CD4-positive, CD25-positive, alpha-beta regulatory T cell (primary cell): ENCODE data around the gene LSM4. TPM values are rescaled to one million over a fixed set of nuclear protein-coding genes. Genes with fewer than 3 reads are reported as not detected.
A peak's percentile ranks its signal among the peaks of the same experiment; 100 is the strongest.

Experiments used
- ATAC-seq, 2 donors: fragments of 150-1000 bp; cut with Tn5 transposase; one replicate each; pipeline ENCODE4 v1.10.0; 2021; ENCODE audit warnings: low read depth in 2 of 2, moderate number of reproducible peaks in 2 of 2, moderate library complexity in 1 of 2
- DNase-seq, 3 donors: peaks; one replicate each; pipeline versions ENCODE4 v3.0.0 to v3.0.0-alpha.2; 2012 to 2022; ENCODE audit warnings: mixed read lengths in 1 of 3
- H3K27ac ChIP-seq: one replicate; pipeline ENCODE4 v1.7.0; 2013; ENCODE audit warnings: mild to moderate bottlenecking, low read length; ENCODE audit not compliant: insufficient read depth, poor library complexity, severe bottlenecking
- H3K27me3 ChIP-seq: one replicate; pipeline ENCODE4 v1.7.0; 2013; ENCODE audit warnings: low read length; ENCODE audit not compliant: control insufficient read depth, insufficient read depth
- H3K36me3 ChIP-seq: one replicate; pipeline ENCODE4 v1.7.0; 2013; ENCODE audit warnings: mild to moderate bottlenecking, low read length, moderate library complexity; ENCODE audit not compliant: control insufficient read depth, insufficient read depth
- H3K4me1 ChIP-seq: 2 replicates; pipeline ENCODE4 v1.7.0; 2013; ENCODE audit warnings: mild to moderate bottlenecking, low read length; ENCODE audit not compliant: insufficient read depth, control insufficient read depth, poor library complexity, severe bottlenecking
- H3K4me3 ChIP-seq: one replicate; pipeline ENCODE4 v1.7.0; 2013; ENCODE audit warnings: low read depth, mild to moderate bottlenecking, low read length, moderate library complexity
- H3K9me3 ChIP-seq, 2 experiments: 1 replicate in 1 of 2; 2 replicates in 1 of 2; pipeline ENCODE4 v1.7.0; 2013; ENCODE audit warnings: low read length in 2 of 2, mild to moderate bottlenecking in 1 of 2, moderate library complexity in 1 of 2; ENCODE audit not compliant: control insufficient read depth in 2 of 2
- H3K27ac Mint-ChIP-seq, 3 donors: one replicate each; pipeline ENCODE4 v1.8.0; 2020 to 2022; ENCODE audit warnings: mild to moderate bottlenecking in 3 of 3, mixed read lengths in 3 of 3, moderate library complexity in 2 of 3
- H3K27me3 Mint-ChIP-seq: one replicate; pipeline ENCODE4 v1.8.0; 2022; ENCODE audit warnings: mild to moderate bottlenecking, mixed read lengths
- H3K36me3 Mint-ChIP-seq: one replicate; pipeline ENCODE4 v1.8.0; 2020; ENCODE audit warnings: mixed read lengths
- H3K4me1 Mint-ChIP-seq, 4 donors: one replicate each; pipeline ENCODE4 v1.8.0; 2020 to 2022; ENCODE audit warnings: mixed read lengths in 4 of 4, mild to moderate bottlenecking in 1 of 4
- H3K4me3 Mint-ChIP-seq, 4 donors: one replicate each; pipeline ENCODE4 v1.8.0; 2020 to 2022; ENCODE audit warnings: mild to moderate bottlenecking in 4 of 4, mixed read lengths in 4 of 4, moderate library complexity in 3 of 4
- H3K9me3 Mint-ChIP-seq, 7 donors: one replicate each; pipeline ENCODE4 v1.8.0; 2020 to 2022; ENCODE audit warnings: mixed read lengths in 7 of 7, mild to moderate bottlenecking in 3 of 7, moderate library complexity in 2 of 7
- polyA plus RNA-seq, 4 donors: library from polyadenylated mRNA; unstranded; fragments of 300-500 nt; fragmentation: Illumina TruSeq; gene quantifications; one replicate each; pipeline ENCODE4 v1.2.3, GENCODE V29; 2021
- total RNA-seq: library from RNA; stranded (reverse); gene quantifications from one replicate; pipeline ENCODE4 v1.2.3, GENCODE V29; 2022

LSM4 gene
- total and polyA plus RNA-seq, 5 donors from 2014 or later: 45.6 to 118 (median 116) TPM

- Histone ChIP-seq H3K27ac (no peak overlapping the region), H3K36me3 (peaks cover 15% of the 10 kb centered on the region), H3K4me3 (no peak overlapping the region), H3K27me3 (no peaks in the 10 kb centered on the region), H3K9me3 (no peaks in the 10 kb centered on the region), H3K4me1 (peaks cover 43% of the 10 kb centered on the region)
- Mint-ChIP-seq H3K36me3 (peaks cover 7% of the 10 kb centered on the region), H3K4me3 (no peak overlapping the region), H3K4me1 (peaks cover 0 to 44% (median 15%) of the 10 kb centered on the region in 4 donors), H3K9me3 (no peaks in the 10 kb centered on the region), H3K27ac (no peak overlapping the region), H3K27me3 (no peaks in the 10 kb centered on the region)
- no peak for ATAC-seq
- DNase-seq: no peak
Measured at GRCh38 chr19:18308948-18309325, 13.9 kb downstream of the LSM4 start.

DNA sequence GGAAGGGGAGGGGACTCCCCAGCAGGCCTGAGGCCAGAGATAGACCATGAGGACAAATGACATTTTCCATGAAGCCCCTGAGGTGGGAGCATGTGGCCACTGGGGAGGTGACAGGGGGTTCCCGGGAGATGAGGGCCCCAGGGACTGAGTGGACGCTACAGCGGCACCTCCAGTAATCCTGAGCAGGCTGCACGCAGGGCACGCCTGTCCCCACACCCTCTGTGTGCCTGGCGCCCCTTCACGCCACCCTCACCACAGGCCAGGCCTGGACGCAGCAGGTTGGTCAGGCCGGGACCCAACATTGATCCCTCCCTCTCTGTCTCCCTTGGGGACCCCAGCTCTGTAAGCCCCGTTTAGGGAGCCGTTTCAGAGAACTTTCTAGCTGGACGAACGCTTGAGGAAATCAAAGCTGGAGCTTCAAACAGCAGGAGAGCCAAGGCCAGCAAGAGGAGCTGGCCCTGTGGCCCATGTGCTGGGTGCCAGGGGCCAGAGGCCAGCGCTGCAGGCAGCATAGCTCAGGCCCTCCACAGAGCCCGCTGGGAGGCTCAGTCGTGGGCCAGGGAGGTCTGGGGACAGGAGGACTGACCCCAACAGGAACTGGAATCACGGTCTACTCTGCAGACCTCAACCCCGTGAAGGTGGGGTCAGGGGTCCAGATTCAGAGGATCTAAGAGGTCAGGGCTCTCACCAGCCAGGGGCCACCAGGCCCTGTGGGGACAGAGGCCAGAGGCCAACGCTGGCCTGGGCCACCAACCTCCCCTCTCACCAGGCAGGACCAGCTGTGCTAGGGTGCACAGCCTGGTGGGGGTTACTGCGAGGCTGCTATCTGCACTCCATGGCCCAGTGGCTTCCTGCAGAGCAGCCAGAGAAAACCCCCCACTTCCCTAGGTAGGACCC lies 14.6 kb downstream of the LSM4 start:
- H3K9me3 Mint-ChIP-seq: no peaks in the 10 kb centered on the region
- H3K4me1 Mint-ChIP-seq: peaks cover 0 to 51% (median 20%) of the 10 kb centered on the region in 4 donors
- H3K4me3 Mint-ChIP-seq: no peak overlapping the region
- Histone ChIP-seq H3K4me1 (peaks cover 49% of the 10 kb centered on the region), H3K36me3 (peaks cover 11% of the 10 kb centered on the region), H3K9me3 (no peaks in the 10 kb centered on the region), H3K27me3 (no peaks in the 10 kb centered on the region), H3K27ac (peak overlapping the region; percentile 97), H3K4me3 (no peak overlapping the region)
- DNase-seq: no peak
- H3K36me3 Mint-ChIP-seq: peaks cover 7% of the 10 kb centered on the region
- ATAC-seq: no peak
- H3K27me3 Mint-ChIP-seq: no peaks in the 10 kb centered on the region
- H3K27ac Mint-ChIP-seq: no peak overlapping the region

GRCh38 chr19:18307271-18307681 lies 15.6 kb downstream of the LSM4 start:
- Mint-ChIP-seq H3K9me3 (no peaks in the 10 kb centered on the region), H3K4me3 (peak overlapping the region; percentile 79 to 98 (median 86)), H3K4me1 (peaks cover 0 to 49% (median 17%) of the 10 kb centered on the region in 4 donors), H3K27me3 (no peaks in the 10 kb centered on the region), H3K27ac (peak overlapping the region; percentile 86 to 97 (median 94)), H3K36me3 (peaks cover 3% of the 10 kb centered on the region)
- DNase-seq (no peak), ATAC-seq (no peak)
- Histone ChIP-seq H3K27ac (peak overlapping the region; percentile 97), H3K9me3 (no peaks in the 10 kb centered on the region), H3K4me1 (peaks cover 59% of the 10 kb centered on the region), H3K36me3 (peaks cover 5% of the 10 kb centered on the region), H3K27me3 (no peaks in the 10 kb centered on the region), H3K4me3 (no peak overlapping the region)

GRCh38 chr19:18306888-18307260 lies 16.0 kb downstream of the LSM4 start:
- ATAC-seq: no peak
- Mint-ChIP-seq H3K27ac (peak overlapping the region; percentile 86 to 97 (median 94)), H3K36me3 (peaks cover 3% of the 10 kb centered on the region), H3K9me3 (no peaks in the 10 kb centered on the region), H3K4me3 (peak overlapping the region; percentile 79 to 98 (median 86)), H3K4me1 (peaks cover 0 to 53% (median 17%) of the 10 kb centered on the region in 4 donors), H3K27me3 (no peaks in the 10 kb centered on the region)
- peak in 1 of 3 donors; percentile 68 for DNase-seq
- Histone ChIP-seq H3K4me1 (peaks cover 62% of the 10 kb centered on the region), H3K4me3 (peak overlapping the region; percentile 21), H3K9me3 (no peaks in the 10 kb centered on the region), H3K36me3 (peaks cover 2% of the 10 kb centered on the region), H3K27me3 (no peaks in the 10 kb centered on the region), H3K27ac (peak overlapping the region; percentile 97)

GRCh38 chr19:18306209-18306887 lies 16.5 kb downstream of the LSM4 start:
- DNase-seq: no peak
- no peaks in the 10 kb centered on the region for H3K9me3 Mint-ChIP-seq
- Histone ChIP-seq H3K4me3 (peak overlapping the region; percentile 21), H3K27ac (peak overlapping the region; percentile 97), H3K36me3 (no peaks in the 10 kb centered on the region), H3K4me1 (peaks cover 66% of the 10 kb centered on the region), H3K27me3 (no peaks in the 10 kb centered on the region), H3K9me3 (no peaks in the 10 kb centered on the region)
- ATAC-seq: no peak
- no peaks in the 10 kb centered on the region for H3K27me3 Mint-ChIP-seq
- peak overlapping the region; percentile 97 to 100 (median 100) for H3K27ac Mint-ChIP-seq
- H3K36me3 Mint-ChIP-seq: peaks cover 3% of the 10 kb centered on the region
- H3K4me3 Mint-ChIP-seq: peak overlapping the region; percentile 85 to 98 (median 94)
- H3K4me1 Mint-ChIP-seq: peaks cover 0 to 57% (median 17%) of the 10 kb centered on the region in 4 donors

GRCh38 chr19:18304458-18305310 lies 18.2 kb downstream of the LSM4 start:
- H3K27me3 Mint-ChIP-seq: no peaks in the 10 kb centered on the region
- Histone ChIP-seq H3K9me3 (no peaks in the 10 kb centered on the region), H3K4me1 (peaks cover 66% of the 10 kb centered on the region), H3K27ac (peak overlapping the region; percentile 97), H3K4me3 (peak overlapping the region; percentile 70), H3K36me3 (no peaks in the 10 kb centered on the region), H3K27me3 (no peaks in the 10 kb centered on the region)
- H3K4me1 Mint-ChIP-seq: peaks cover 0 to 53% (median 17%) of the 10 kb centered on the region in 4 donors
- H3K36me3 Mint-ChIP-seq: peaks cover 3% of the 10 kb centered on the region
- H3K9me3 Mint-ChIP-seq: no peaks in the 10 kb centered on the region
- ATAC-seq (peak; percentile 85 to 88), DNase-seq (peak; percentile 71 to 86 (median 72))
- peak overlapping the region; percentile 97 to 100 (median 100) for H3K27ac Mint-ChIP-seq
- H3K4me3 Mint-ChIP-seq: peak overlapping the region; percentile 85 to 98 (median 94)

- Mint-ChIP-seq H3K4me3 (peak overlapping the region; percentile 85 to 98 (median 94)), H3K27ac (peak overlapping the region; percentile 97 to 100 (median 100)), H3K27me3 (no peaks in the 10 kb centered on the region), H3K36me3 (peaks cover 3% of the 10 kb centered on the region), H3K4me1 (peaks cover 0 to 53% (median 17%) of the 10 kb centered on the region in 4 donors), H3K9me3 (no peaks in the 10 kb centered on the region)
- H3K4me1 ChIP-seq: peaks cover 66% of the 10 kb centered on the region
- peak overlapping the region; percentile 70 for H3K4me3 ChIP-seq
- ATAC-seq (no peak), DNase-seq (no peak)
- H3K27ac ChIP-seq: peak overlapping the region; percentile 97
- H3K9me3 ChIP-seq: no peaks in the 10 kb centered on the region
- no peaks in the 10 kb centered on the region for H3K27me3 ChIP-seq
- H3K36me3 ChIP-seq: no peaks in the 10 kb centered on the region
Measured at GRCh38 chr19:18304208-18304457, 18.7 kb downstream of the LSM4 start.
